Endothelial cell of umbilical vein (primary cell): ENCODE measurements around the gene FSHB. TPM values are rescaled to one million over a fixed set of nuclear protein-coding genes. Genes with fewer than 3 reads are reported as not detected.

ENCODE experiments used
- BruUV-seq: library from RNA; stranded (reverse); fragments of 400-500 nt; replicated peaks from 2 replicates; lab custom pipeline; 2021; lab: Mats Ljungman, UMichigan
- CTCF ChIA-PET: fragments of 300-600, 350-600 bp; sonication (Branson Sonifier 250); formaldehyde crosslinking; loops from one replicate; lab custom pipeline; 2021; ENCODE audit warnings: antibody characterized with exemption, inconsistent platforms; lab: Charles Lee
- POLR2A ChIA-PET: fragments of 300-600, 350-600 bp; sonication (Branson Sonifier 250); formaldehyde crosslinking; loops from one replicate; lab custom pipeline; 2021; ENCODE audit warnings: antibody characterized with exemption, inconsistent platforms; lab: Charles Lee
- DNase-seq: peaks from one replicate; pipeline ENCODE4 v3.0.0-alpha.2; 2011; ENCODE audit warnings: low read depth, low spot score
- FAIRE-seq: peaks from 2 replicates; lab custom pipeline; 2011; peaks lifted over from hg19 to GRCh38; lab: Jason Lieb, UNC
- H2AFZ ChIP-seq: 2 replicates; pipeline ENCODE4 v1.6.0; 2012; ENCODE audit warnings: low read depth, low read length, control low read depth, inconsistent platforms
- H3K27ac ChIP-seq: 2 replicates; pipeline ENCODE4 v1.5.1; 2011; ENCODE audit warnings: low read depth, mild to moderate bottlenecking, control low read depth, low read length, moderate library complexity; ENCODE audit not compliant: insufficient read depth
- H3K27me3 ChIP-seq, 2 experiments: 2 replicates each; pipeline versions ENCODE4 v1.6.0 to v1.6.1; 2011; ENCODE audit warnings: low read length in 2 of 2, mixed read lengths in 1 of 2; ENCODE audit not compliant: control insufficient read depth in 2 of 2, insufficient read depth in 2 of 2
- H3K36me3 ChIP-seq, 2 experiments: 2 replicates in 1 of 2; 3 replicates in 1 of 2; pipeline ENCODE4 v1.5.1; 2011; ENCODE audit warnings: low read length in 2 of 2, mild to moderate bottlenecking in 1 of 2, moderate library complexity in 1 of 2; ENCODE audit not compliant: control insufficient read depth in 2 of 2, insufficient read depth in 2 of 2; ENCODE audit errors: extremely low read depth in 1 of 2
- H3K4me1 ChIP-seq: 3 replicates; pipeline ENCODE4 v1.5.1; 2011; ENCODE audit warnings: mild to moderate bottlenecking, low read length; ENCODE audit not compliant: control insufficient read depth, insufficient read depth; ENCODE audit errors: extremely low read depth
- H3K4me2 ChIP-seq: 2 replicates; pipeline ENCODE4 v1.6.1; 2011; ENCODE audit warnings: low read length, control low read depth, mixed read lengths; ENCODE audit not compliant: insufficient read depth
- H3K4me3 ChIP-seq, 3 experiments: fragments of 200-600 bp in 1 of 3; sonication (generic), shearing (Covaris generic) in 1 of 3; replicated peaks in 1 of 3; 2 replicates each; pipeline ENCODE4 v1.5.1; 2011 to 2016; ENCODE audit warnings: control low read depth in 3 of 3, low read length in 3 of 3, mild to moderate bottlenecking in 2 of 3, inconsistent platforms in 1 of 3, low read depth in 1 of 3, moderate library complexity in 1 of 3; ENCODE audit not compliant: insufficient read depth in 1 of 3
- H3K79me2 ChIP-seq: 2 replicates; pipeline ENCODE4 v1.6.0; 2012; ENCODE audit warnings: low read length, inconsistent platforms; ENCODE audit not compliant: control insufficient read depth, insufficient read depth
- H3K9ac ChIP-seq: replicated peaks from 2 replicates; pipeline ENCODE3; 2011; ENCODE audit warnings: low read length, control low read depth; ENCODE audit not compliant: insufficient read depth; ENCODE audit errors: extremely low read depth
- H3K9me1 ChIP-seq: replicated peaks from 3 replicates; pipeline ENCODE4 v1.6.0; 2011; ENCODE audit warnings: mild to moderate bottlenecking, low read length; ENCODE audit not compliant: control insufficient read depth, insufficient read depth; ENCODE audit errors: extremely low read depth
- H3K9me3 ChIP-seq: replicated peaks from 2 replicates; pipeline ENCODE4 v1.5.1; 2012; ENCODE audit warnings: low read length, inconsistent platforms; ENCODE audit not compliant: control insufficient read depth, insufficient read depth
- H4K20me1 ChIP-seq: replicated peaks from 2 replicates; pipeline ENCODE3; 2011; ENCODE audit warnings: mild to moderate bottlenecking, low read length; ENCODE audit not compliant: control insufficient read depth, insufficient read depth; ENCODE audit errors: extremely low read depth
- CTCF ChIP-seq, 2 donors: IDR thresholded peaks; 1 replicate in 1 of 2; 2 replicates in 1 of 2; pipeline ENCODE4 v1.5.1; 2011; ENCODE audit warnings: low read length in 2 of 2, mild to moderate bottlenecking in 2 of 2, moderate library complexity in 2 of 2, control low read depth in 1 of 2, inconsistent platforms in 1 of 2, low read depth in 1 of 2; ENCODE audit not compliant: insufficient read depth in 1 of 2; ENCODE audit errors: extremely low read depth in 1 of 2
- EZH2 ChIP-seq: IDR thresholded peaks from 2 replicates; pipeline ENCODE4 v1.6.1; 2012; ENCODE audit warnings: borderline replicate concordance, low read depth, mild to moderate bottlenecking, moderate library complexity, low read length, inconsistent platforms; ENCODE audit not compliant: severe bottlenecking
- FOS ChIP-seq: IDR thresholded peaks from 2 replicates; pipeline ENCODE4 v1.6.1; 2011; ENCODE audit warnings: mild to moderate bottlenecking, low read length, moderate library complexity, borderline replicate concordance; ENCODE audit not compliant: insufficient read depth
- GATA2 ChIP-seq: IDR thresholded peaks from 2 replicates; pipeline ENCODE4 v1.7.0; 2011; ENCODE audit warnings: low read depth, mild to moderate bottlenecking, moderate library complexity, mixed read lengths, low read length; ENCODE audit not compliant: insufficient read length, insufficient read depth
- JUN ChIP-seq: IDR thresholded peaks from 2 replicates; pipeline ENCODE4 v1.6.1; 2011; ENCODE audit warnings: borderline replicate concordance, low read depth; ENCODE audit not compliant: insufficient read length, insufficient read depth
- MAX ChIP-seq: IDR thresholded peaks from 2 replicates; pipeline ENCODE4 v1.6.1; 2011; ENCODE audit not compliant: insufficient read depth, insufficient read length
- MYC ChIP-seq: IDR thresholded peaks from one replicate; pipeline ENCODE4 v1.6.1; 2011; ENCODE audit warnings: mild to moderate bottlenecking, low read depth, low read length
- POLR2A ChIP-seq: IDR thresholded peaks from 2 replicates; pipeline ENCODE4 v1.6.1; 2012; ENCODE audit warnings: low read depth, mild to moderate bottlenecking, control low read depth, low read length
- POLR2AphosphoS5 ChIP-seq: IDR thresholded peaks from 2 replicates; pipeline ENCODE4 v1.6.1; 2012; ENCODE audit warnings: low read depth, mild to moderate bottlenecking, control low read depth, low read length, moderate library complexity; ENCODE audit not compliant: insufficient read depth
- dilution Hi-C: fragments of 300-500 bp; cut with MboI; formaldehyde crosslinking; loops from one replicate; pipeline ENCODE4 v1.15.0; 2019; ENCODE audit warnings: low sequenced_read_pairs; ENCODE audit not compliant: extremely low pct_ligation_motif_present
- intact Hi-C: fragments of 100-400 bp; cut with micrococcal nuclease; formaldehyde crosslinking; loops from one replicate; pipeline ENCODE4 v1.10.0; 2022
- polyA plus RNA-seq, 4 experiments: library from polyadenylated mRNA; depleted of rRNA in 3 of 4; stranded (reverse) in 3 of 4; unstranded in 1 of 4; fragments of >200 nt; gene quantifications; 2 replicates each; pipeline versions ENCODE4 v1.2.1 to v1.2.3, GENCODE V29; 2011 to 2012; ENCODE audit warnings: missing spikeins in 1 of 4
- total RNA-seq: library from RNA; stranded (reverse); gene quantifications from 2 replicates; pipeline ENCODE4 v1.2.3, GENCODE V29; 2021

Gene FSHB
- total and polyA plus RNA-seq, 2 donors (not counting 3 experiments of a cell fraction or from before 2014, with no cell fraction given), result not detected

- H3K4me2 ChIP-seq, result no peak overlapping the region
- H4K20me1 ChIP-seq, result no peaks in the 10 kb centered on the region
- no peaks in the 10 kb centered on the region for H3K4me1 ChIP-seq
- no peaks in the 10 kb centered on the region for H3K36me3 ChIP-seq
- TF ChIP-seq EZH2 (no peak), FOS (peak; percentile 28), CTCF (IDR thresholded peaks at IDR 0.05; ENCODE audit: extremely low read depth in 1 of 2, insufficient read depth in 1 of 2, low read depth in 1 of 2, low read length in 2 of 2) (no peak)
- BruUV-seq, result no TSS peak
- intact Hi-C loops (no loop called here), dilution Hi-C loops (no loop called here)
- POLR2A ChIA-PET, result no interaction called here
- no peaks in the 10 kb centered on the region for H3K9me1 ChIP-seq
- no peaks in the 10 kb centered on the region for H3K79me2 ChIP-seq
- FAIRE-seq (no peak), DNase-seq (no peak)
- H3K9me3 ChIP-seq, result no peaks in the 10 kb centered on the region
- H3K4me3 ChIP-seq, result no peak overlapping the region
- no peak overlapping the region for H3K9ac ChIP-seq
- no peak overlapping the region for H2AFZ ChIP-seq
- H3K27ac ChIP-seq, result no peak overlapping the region
- CTCF ChIA-PET, result no interaction called here
- no peaks in the 10 kb centered on the region for H3K27me3 ChIP-seq
Measured at GRCh38 chr11:30244265-30244664, 13.5 kb downstream of the FSHB start.

GRCh38 chr11:30245621-30246020 is 14.8 kb downstream of the FSHB start:
- ChIA-PET CTCF (no interaction called here), POLR2A (no interaction called here)
- Histone ChIP-seq H3K4me2 (no peak overlapping the region), H3K27ac (no peak overlapping the region), H3K4me1 (no peaks in the 10 kb centered on the region), H3K4me3 (no peak overlapping the region), H4K20me1 (no peaks in the 10 kb centered on the region), H2AFZ (no peak overlapping the region), H3K9ac (no peak overlapping the region), H3K79me2 (no peaks in the 10 kb centered on the region), H3K36me3 (no peaks in the 10 kb centered on the region), H3K9me1 (no peaks in the 10 kb centered on the region), H3K9me3 (no peaks in the 10 kb centered on the region), H3K27me3 (no peaks in the 10 kb centered on the region)
- no TSS peak for BruUV-seq
- DNase-seq, result no peak
- dilution Hi-C loops (no loop called here), intact Hi-C loops (no loop called here)
- no peak for TF ChIP-seq POLR2AphosphoS5
- no peak for TF ChIP-seq MAX
- no peak for TF ChIP-seq MYC
- no peak for TF ChIP-seq CTCF (IDR thresholded peaks at IDR 0.05; ENCODE audit: extremely low read depth in 1 of 2, insufficient read depth in 1 of 2, low read depth in 1 of 2, low read length in 2 of 2)
- no peak for TF ChIP-seq FOS
- no peak for TF ChIP-seq JUN
- no peak for TF ChIP-seq POLR2A
- TF ChIP-seq EZH2, result no peak
- TF ChIP-seq GATA2, result no peak
- no peak for FAIRE-seq
